Sigmoid colon (tissue), 4 donors: Measurements from ENCODE around the gene FGD3.

Experiments
- CTCF ChIP-seq, 4 experiments: fragments of 450-650 bp in 3 of 4; fragments of 200-600 bp in 1 of 4; IDR thresholded peaks; one replicate each; pipeline ENCODE4 v1.5.1; 2016 to 2019; ENCODE audit warnings: antibody characterized with exemption in 4 of 4, mild to moderate bottlenecking in 3 of 4, moderate library complexity in 2 of 4
- EP300 ChIP-seq, 4 donors: sonication (generic); formaldehyde crosslinking; IDR thresholded peaks; one replicate each; pipeline ENCODE4 v1.6.1; 2017; ENCODE audit warnings: antibody characterized with exemption in 4 of 4

GRCh38 chr9:92962846-92963245 lies 15.5 kb downstream of the FGD3 start:
- TF ChIP-seq CTCF (IDR thresholded peaks at IDR 0.05) (no peak), EP300 (IDR thresholded peaks at IDR 0.05) (no peak)
